Lower leg skin (tissue), 4 donors: ENCODE data around the gene FN1. TPM values are rescaled to one million over a fixed set of nuclear protein-coding genes. Genes with fewer than 3 reads are reported as not detected.

ENCODE experiments used
- DNase-seq, 2 donors: peaks; one replicate each; pipeline ENCODE4 v3.0.0-alpha.2; 2019; ENCODE audit warnings: low spot score in 2 of 2
- H3K4me3 ChIP-seq: fragments of 200-600 bp; sonication (generic); 2 replicates; pipeline ENCODE4 v1.5.1; 2017; ENCODE audit warnings: mild to moderate bottlenecking, low read depth; ENCODE audit not compliant: poor library complexity, severe bottlenecking
- POLR2A ChIP-seq, 2 donors: fragments of 450-650 bp; IDR thresholded peaks; one replicate each; pipeline ENCODE4 v1.6.1; 2016 to 2017; ENCODE audit warnings: antibody characterized with exemption in 2 of 2, mild to moderate bottlenecking in 1 of 2, moderate library complexity in 1 of 2
- WGBS, 2 donors: methylation state at CpG; one replicate each; pipeline ENCODE4 v1.1.5; 2018; 5-methylcytosine and 5-hydroxymethylcytosine counted together
- intact Hi-C: fragments of 100-400 bp; cut with DNase I; formaldehyde crosslinking; loops from one replicate; pipeline ENCODE4 v1.15.0; 2023; ENCODE audit warnings: low total_unique reads
- total RNA-seq, 4 donors: library from RNA; depleted of rRNA; stranded (reverse); fragments of >200 nt; gene quantifications; one replicate each; pipeline ENCODE4 v1.1.0, GENCODE V29; 2016
- TF ChIP-seq, protein P1 (sequence below), 3 donors: fragments of 450-650 bp; IDR thresholded peaks; one replicate each; pipeline ENCODE4 v1.5.1; 2016; ENCODE audit warnings: antibody characterized with exemption in 3 of 3, mild to moderate bottlenecking in 3 of 3, moderate library complexity in 2 of 3

FN1 gene
- total RNA-seq, 4 donors from 2014 or later, result 38.2 to 149 (median 52.8) TPM

DNA sequence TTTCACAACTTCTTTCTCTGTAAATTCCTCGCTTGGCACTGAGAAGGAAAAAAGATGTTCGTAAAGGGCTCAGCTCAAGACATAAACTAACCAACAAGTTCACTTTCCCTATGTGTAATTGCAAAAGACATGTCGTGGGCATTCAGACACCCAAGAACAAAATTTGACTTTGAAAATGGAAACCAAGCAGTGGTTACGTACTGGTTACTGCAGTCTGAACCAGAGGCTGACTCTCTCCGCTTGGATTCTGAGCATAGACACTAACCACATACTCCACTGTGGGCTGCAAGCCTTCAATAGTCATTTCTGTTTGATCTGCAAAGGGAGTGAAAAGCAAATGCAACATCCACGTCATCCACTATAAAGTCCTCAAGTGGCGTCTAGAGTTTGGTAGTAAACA is 53.9 kb downstream of the FN1 start:
- TF ChIP-seq, protein P1, sequence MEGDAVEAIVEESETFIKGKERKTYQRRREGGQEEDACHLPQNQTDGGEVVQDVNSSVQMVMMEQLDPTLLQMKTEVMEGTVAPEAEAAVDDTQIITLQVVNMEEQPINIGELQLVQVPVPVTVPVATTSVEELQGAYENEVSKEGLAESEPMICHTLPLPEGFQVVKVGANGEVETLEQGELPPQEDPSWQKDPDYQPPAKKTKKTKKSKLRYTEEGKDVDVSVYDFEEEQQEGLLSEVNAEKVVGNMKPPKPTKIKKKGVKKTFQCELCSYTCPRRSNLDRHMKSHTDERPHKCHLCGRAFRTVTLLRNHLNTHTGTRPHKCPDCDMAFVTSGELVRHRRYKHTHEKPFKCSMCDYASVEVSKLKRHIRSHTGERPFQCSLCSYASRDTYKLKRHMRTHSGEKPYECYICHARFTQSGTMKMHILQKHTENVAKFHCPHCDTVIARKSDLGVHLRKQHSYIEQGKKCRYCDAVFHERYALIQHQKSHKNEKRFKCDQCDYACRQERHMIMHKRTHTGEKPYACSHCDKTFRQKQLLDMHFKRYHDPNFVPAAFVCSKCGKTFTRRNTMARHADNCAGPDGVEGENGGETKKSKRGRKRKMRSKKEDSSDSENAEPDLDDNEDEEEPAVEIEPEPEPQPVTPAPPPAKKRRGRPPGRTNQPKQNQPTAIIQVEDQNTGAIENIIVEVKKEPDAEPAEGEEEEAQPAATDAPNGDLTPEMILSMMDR (IDR thresholded peaks at IDR 0.05), result no peak
- TF ChIP-seq POLR2A (IDR thresholded peaks at IDR 0.05), result no peak
- intact Hi-C loops, result no loop called here
- WGBS, 2 donors, result 93% methylated on average over 7 of the region's 7 CpGs
- no peak overlapping the region for H3K4me3 ChIP-seq
- no peak for DNase-seq

DNA sequence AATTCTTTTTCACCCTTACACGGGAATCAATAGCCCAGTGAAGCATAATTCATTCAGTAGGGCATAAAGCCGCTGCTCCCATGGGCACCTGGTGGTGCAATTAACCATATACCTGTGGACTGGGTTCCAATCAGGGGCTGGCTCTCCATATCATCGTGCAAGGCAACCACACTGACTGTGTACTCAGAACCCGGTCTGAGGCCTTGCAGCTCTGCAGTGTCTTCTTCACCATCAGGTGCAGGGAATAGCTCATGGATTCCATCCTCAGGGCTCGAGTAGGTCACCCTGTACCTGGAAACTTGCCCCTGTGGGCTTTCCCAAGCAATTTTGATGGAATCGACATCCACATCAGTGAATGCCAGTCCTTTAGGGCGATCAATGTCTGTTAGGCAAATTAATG is 55.2 kb downstream of the FN1 start:
- no peak overlapping the region for H3K4me3 ChIP-seq
- 91 to 92% methylated on average over 7 of the region's 7 CpGs for WGBS, 2 donors
- intact Hi-C loops, result no loop called here
- TF ChIP-seq, protein P1 (IDR thresholded peaks at IDR 0.05), result no peak
- TF ChIP-seq POLR2A (IDR thresholded peaks at IDR 0.05), result no peak
- DNase-seq, result no peak

DNA sequence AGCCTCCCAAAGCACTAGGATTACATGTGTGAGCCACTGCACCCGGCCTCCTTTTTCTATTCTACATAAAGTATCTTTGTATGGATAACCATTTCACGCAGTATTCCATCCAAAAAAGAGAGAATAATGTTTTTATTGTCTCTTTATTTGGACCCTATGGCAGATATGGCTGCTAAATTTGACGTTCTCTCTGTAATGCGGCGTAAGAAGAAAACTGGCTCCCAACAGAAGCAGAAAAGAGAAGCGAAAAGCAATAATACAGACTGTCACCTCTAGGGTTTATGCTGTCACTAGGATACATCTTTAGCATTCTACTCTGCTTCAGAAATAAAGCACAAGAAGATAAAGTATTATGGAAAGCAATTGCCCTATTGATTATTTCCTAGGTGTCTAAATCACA is 55.9 kb downstream of the FN1 start:
- TF ChIP-seq, protein P1 (IDR thresholded peaks at IDR 0.05), result no peak
- no peak for TF ChIP-seq POLR2A (IDR thresholded peaks at IDR 0.05)
- intact Hi-C loops, result no loop called here
- no peak for DNase-seq
- WGBS, 2 donors, result 95 to 97% methylated on average over 6 of the region's 6 CpGs
- H3K4me3 ChIP-seq, result no peak overlapping the region

DNA sequence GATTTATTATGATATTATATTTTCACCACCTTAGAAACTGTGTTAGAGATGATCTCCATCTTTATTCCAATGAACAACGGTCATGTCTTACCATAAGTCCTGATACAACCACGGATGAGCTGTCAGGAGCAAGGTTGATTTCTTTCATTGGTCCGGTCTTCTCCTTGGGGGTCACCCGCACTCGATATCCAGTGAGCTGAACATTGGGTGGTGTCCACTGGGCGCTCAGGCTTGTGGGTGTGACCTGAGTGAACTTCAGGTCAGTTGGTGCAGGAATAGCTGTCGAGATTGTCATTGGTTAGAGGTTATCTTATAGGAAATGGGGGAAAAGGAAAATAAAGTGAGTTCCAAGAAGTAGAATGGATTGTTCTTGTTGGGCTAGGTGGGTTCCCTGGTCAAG is 56.8 kb downstream of the FN1 start:
- intact Hi-C loops, result no loop called here
- TF ChIP-seq, protein P1 (IDR thresholded peaks at IDR 0.05), result no peak
- no peak for TF ChIP-seq POLR2A (IDR thresholded peaks at IDR 0.05)
- H3K4me3 ChIP-seq, result no peak overlapping the region
- no peak for DNase-seq
- WGBS, 2 donors, result 91 to 94% methylated on average over 7 of the region's 7 CpGs

DNA sequence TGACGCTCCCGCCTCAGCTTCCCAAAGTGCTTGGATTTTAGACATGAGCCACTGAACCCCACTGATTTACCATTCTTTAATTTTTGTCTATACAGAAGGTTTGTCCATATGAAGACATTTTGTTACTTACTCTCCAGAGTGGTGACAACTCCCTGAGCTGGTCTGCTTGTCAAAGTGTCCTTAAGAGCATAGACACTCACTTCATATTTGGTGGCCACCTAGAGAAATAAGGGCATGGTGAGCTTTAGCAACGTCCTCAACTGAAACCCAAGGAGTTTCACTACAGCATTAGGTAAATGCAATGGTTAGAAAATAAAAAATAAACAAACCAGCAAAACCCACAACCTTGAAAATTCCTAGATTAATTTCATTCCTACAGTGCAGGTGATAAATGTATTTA is 57.8 kb downstream of the FN1 start:
- TF ChIP-seq, protein P1 (IDR thresholded peaks at IDR 0.05), result no peak
- no peak for TF ChIP-seq POLR2A (IDR thresholded peaks at IDR 0.05)
- 94 to 96% methylated on average over 3 of the region's 3 CpGs for WGBS, 2 donors
- intact Hi-C loops, result no loop called here
- H3K4me3 ChIP-seq, result no peak overlapping the region
- DNase-seq, result no peak

DNA sequence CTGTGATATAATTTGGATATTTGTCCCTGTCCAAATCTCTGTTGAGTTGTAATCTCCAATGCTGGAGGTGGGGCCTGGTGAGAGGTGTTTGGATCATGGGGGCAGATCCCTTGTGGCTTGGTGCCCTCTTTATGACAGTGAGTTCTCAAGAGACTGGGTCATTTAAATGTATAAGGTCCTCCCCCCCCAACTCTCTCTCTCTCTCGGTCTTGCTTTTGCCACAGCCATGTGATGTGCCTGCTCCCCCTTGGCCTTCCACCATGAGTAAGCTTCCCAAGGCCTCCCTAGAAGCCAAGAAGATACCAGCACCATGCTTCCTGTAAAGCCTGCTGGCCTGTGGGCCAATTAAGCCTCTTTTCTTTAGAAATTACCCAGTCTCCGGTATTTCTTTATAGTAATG is 58.6 kb downstream of the FN1 start:
- H3K4me3 ChIP-seq, result no peak overlapping the region
- intact Hi-C loops, result no loop called here
- WGBS, 2 donors, result 98 to 100% methylated on average over 2 of the region's 2 CpGs
- TF ChIP-seq, protein P1 (IDR thresholded peaks at IDR 0.05), result no peak
- no peak for TF ChIP-seq POLR2A (IDR thresholded peaks at IDR 0.05)
- DNase-seq, result no peak
